ENCODE results near the gene CMC4.

The CMC4 gene, protein sequence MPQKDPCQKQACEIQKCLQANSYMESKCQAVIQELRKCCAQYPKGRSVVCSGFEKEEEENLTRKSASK

GRCh38 chrX:155070975-155071693 is at the start of gene CMC4, which contains the start of the genes BRCC3 and MTCP1:
TSS of gene CMC4 (minus strand) at chrX:155071136. CDS start at chrX:155064023, 7,113 bp downstream.
TSS of gene BRCC3 (plus strand) at chrX:155071508. CDS start at chrX:155071528, 20 bp downstream.
TSS of gene MTCP1 (minus strand) at chrX:155071136. CDS start at chrX:155066010, 5,126 bp downstream.
- peak; percentile 74 for DNase-seq

DNA sequence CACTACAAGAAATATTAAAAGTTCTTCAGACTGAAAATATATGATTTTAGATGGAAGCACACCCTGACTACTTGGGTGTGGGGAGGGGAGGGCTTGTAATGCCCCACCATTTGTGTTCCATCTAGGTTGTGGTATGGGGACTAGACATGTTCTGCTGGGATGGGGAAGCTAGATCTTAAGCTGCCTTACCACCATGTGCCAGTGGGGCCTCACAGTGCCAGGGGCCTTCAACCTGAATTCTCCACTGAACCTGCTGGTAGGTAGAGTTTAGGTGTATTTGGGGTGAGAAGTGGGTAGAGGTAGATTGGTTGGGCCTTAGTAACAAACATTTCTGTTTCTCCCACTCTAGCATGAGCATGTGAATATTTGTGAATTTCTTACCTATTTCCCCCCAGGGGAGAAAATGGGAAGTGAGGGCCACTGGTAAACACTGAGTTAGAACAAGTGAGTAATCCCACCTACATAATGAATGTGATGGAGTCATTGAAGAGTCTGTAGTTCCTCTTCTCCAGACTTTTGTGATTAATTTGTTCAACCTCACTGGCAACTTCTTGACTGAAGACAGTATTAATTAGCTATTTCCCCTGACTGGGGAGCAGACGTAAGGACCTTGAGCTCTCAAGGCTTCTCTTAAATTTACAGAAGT is 44.4 kb upstream of the CMC4 start:
- no peak for DNase-seq

- no peak for DNase-seq
Measured at GRCh38 chrX:155113097-155113496, 42.2 kb upstream of the CMC4 start.

DNA sequence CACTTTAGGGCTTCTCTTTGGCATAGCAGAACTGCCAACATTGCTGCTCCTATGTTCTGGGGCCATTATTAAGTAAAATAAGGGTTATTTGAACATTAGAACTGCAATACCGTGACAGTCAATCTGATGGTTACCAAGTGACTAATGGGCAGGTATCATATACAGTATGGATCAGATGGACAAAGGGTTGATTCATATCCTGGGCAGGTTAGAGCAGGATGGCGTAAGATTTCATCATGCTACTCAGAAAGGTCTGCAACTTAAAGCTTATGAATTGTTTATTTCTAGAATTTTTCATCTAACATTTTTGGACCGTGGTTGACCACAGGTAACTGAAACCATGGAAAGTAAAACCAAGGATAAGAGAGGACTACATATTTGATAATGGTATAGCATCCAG is 41.2 kb upstream of the CMC4 start:
- no peak for DNase-seq

DNA sequence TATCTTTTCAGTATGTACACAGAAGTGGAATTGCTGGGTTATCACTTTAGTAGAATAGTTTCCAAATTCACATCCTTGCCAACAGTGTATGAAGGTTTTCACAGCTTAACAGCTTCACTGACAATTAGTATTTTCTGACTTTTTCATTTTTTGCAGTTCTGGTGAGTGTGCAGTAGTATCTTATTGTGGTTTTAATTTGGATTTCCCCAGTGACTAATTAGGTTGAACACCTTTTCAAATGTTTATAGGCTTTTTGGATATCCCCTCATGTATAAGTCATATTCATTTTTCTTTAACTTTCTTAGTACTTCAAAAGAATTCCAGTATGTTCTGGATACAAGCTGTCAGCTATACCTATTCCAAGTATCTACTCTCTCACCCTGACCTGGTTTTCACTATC is 37.5 kb upstream of the CMC4 start:
- DNase-seq: no peak

DNA sequence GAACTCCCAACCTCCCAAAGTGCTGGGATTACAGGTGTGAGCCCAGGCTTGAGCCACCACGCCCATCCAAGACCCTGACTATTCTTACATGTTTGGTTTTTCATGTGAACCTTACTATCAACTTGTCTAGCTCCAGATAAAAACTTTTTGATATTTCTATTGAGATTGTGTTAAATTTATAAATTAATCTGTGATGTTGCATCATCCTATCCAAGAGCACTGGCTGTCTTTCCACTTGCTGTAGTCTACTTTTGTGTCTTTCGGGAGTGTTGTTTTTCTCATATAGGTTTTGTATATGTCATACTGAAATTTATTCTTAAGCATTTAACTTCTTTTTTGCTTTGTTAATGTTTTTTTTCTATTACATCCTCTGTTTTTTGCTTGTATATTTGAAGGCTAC is 35.0 kb upstream of the CMC4 start:
- DNase-seq: no peak

GRCh38 chrX:155094468-155095061 is 23.6 kb upstream of the CMC4 start:
- DNase-seq: no peak

DNA sequence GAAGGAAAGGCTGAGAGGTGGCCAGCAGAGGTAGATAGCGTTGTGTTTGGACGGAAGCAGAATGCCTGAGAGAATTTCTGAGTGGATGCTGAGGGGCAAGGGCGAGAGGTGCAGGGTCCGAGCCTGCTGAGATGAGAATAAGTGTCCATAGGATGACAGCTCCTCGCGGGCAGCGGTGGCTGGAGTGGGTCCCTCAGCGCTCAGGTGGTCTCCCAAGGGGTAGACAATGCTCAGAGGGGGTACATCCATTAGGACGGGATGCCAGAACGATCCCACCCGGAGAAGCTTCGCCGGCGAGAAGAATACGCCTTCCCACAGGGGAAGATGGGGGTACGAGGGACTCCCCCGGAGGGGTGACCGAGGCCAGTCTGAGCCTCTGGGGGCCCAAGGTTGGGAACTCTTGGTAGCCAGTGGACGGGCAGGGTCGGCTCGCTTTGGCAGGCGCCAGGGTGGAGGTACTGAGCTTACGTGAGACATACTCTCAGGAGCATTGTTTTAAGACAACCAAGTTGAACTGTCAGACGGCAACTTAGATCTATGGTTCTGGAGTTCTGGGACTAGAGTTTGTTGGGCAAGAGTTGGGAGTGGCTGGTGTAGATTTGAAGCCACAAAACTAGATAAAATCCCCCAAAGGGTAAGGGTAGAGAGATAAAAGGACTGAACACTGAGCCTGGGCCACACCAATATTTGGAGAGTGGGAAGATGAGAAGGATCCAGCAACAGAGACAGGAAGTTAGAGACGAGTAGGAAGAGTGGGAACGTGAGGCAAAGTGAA is 16.2 kb upstream of the CMC4 start:
- DNase-seq: no peak

GRCh38 chrX:155086202-155086840 is 15.4 kb upstream of the CMC4 start:
- peak; percentile 11 for DNase-seq

DNA sequence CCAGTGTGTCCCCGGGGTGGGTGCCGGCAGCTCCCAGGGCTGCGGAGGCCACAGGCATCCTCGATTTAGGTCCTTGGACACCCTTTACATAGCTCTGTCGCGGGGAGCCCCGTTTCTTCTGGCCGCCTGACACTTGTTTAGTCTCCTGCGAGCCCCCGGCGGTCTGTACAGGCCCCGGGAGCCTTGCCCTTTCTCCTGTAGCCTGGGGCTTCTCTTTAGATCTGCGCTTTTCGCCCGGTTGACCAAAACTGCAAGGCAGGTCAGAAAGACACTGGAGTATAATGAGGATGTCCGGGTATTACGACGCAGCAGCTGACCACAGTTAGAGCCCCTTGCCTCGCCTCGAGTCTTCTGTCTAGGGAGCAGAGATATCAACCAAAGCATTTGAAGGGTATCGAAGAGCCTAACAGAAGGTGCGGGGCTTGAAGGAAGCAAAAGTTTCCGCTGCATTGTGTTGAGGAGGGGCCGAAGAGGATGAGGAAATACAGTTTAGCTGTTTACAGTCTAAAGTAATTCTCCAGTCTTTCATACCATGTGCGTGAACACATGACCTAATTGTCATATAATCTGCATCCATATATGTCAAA is 851 bp upstream of the CMC4 start:
- DNase-seq: no peak

- no peak for DNase-seq
Measured at GRCh38 chrX:155070663-155070974, 317 bp downstream of the CMC4 start.

DNA sequence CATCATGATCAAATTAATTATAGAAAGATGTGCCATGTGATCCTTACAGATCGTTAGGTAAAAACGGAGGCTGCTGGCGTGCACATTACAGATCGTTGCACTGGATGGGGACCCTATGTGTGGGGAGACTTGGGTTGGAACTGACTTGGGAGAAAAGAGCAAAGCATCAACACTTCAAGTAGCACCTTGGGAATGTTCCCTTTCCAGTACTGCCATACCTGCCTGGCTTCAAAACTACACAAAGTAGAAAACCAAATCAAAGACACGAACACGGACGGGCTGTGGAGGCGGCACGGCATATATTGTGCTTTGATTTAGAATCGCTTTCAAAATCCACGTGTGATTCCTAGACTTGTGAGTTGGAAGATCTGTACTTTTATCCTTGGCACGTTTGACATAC is 898 bp downstream of the CMC4 start:
- DNase-seq: no peak

- no peak for DNase-seq
Measured at GRCh38 chrX:155069414-155069813, 1.5 kb downstream of the CMC4 start.

GRCh38 chrX:155068165-155068564 is 2.8 kb downstream of the CMC4 start:
- no peak for DNase-seq

- no peak for DNase-seq
Measured at GRCh38 chrX:155065035-155065734, 5.8 kb downstream of the CMC4 start.

DNA sequence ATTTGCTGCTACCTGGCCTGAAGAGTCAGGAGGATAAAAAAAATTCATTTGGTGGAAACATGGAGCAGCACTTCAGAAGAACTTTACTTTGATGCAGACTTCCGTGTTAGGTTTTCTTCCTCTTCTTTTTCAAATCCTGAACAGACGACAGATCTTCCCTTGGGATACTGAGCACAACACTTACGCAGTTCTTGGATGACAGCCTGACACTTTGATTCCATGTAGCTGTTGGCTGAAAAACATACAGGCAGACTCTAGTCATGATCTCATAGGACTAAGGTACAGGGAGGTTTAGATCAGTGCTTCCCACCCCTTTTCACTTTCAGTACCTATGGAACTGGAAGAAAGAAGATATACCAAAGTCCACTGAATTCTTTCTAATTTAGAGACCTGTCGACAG is 9.2 kb downstream of the CMC4 start:
- DNase-seq: no peak

- peak; percentile 12 for DNase-seq
Measured at GRCh38 chrX:155056877-155057792, 13.8 kb downstream of the CMC4 start.

- DNase-seq: no peak
Measured at GRCh38 chrX:155056471-155056870, 14.5 kb downstream of the CMC4 start.

GRCh38 chrX:155055494-155055893 is 15.4 kb downstream of the CMC4 start:
- no peak for DNase-seq

GRCh38 chrX:155054255-155054654 is 16.7 kb downstream of the CMC4 start:
- DNase-seq: no peak

- DNase-seq: no peak
Measured at GRCh38 chrX:155053656-155054055, 17.3 kb downstream of the CMC4 start.
